Right renal cortex interstitium (tissue), 3 donors: ENCODE results near the gene RAB24. TPM values are rescaled to one million over a fixed set of nuclear protein-coding genes. Genes with fewer than 3 reads are reported as not detected.
"Not testable (repeated sequence)": the region's sequence is repeated elsewhere in the genome, so short reads cannot be mapped to it uniquely, and the experiment has no call there.

Experiments
- DNase-seq, 3 donors: peaks; one replicate each; pipeline ENCODE4 v3.0.0-alpha.2; 2013; ENCODE audit warnings: low read depth in 3 of 3, low spot score in 2 of 3
- polyA plus RNA-seq, 3 donors: library from polyadenylated mRNA; unstranded; fragments of 120-200 nt; gene quantifications; one replicate each; pipeline ENCODE4 v1.2.1, GENCODE V29; 2013; ENCODE audit not compliant: insufficient read length in 3 of 3

Gene RAB24
- polyA plus RNA-seq, 3 donors: 22.9 to 30.9 (median 25.7) TPM

- DNase-seq: no peak
Observed at GRCh38 chr5:177296581-177296980, 6.9 kb downstream of the RAB24 start.

GRCh38 chr5:177295924-177296323 lies 7.6 kb downstream of the RAB24 start:
- no peak for DNase-seq

GRCh38 chr5:177294632-177295031 lies 8.9 kb downstream of the RAB24 start:
- DNase-seq: no peak

GRCh38 chr5:177293819-177294581 lies 9.5 kb downstream of the RAB24 start:
- DNase-seq: no peak

- no peak for DNase-seq
Observed at GRCh38 chr5:177291735-177292134, 11.8 kb downstream of the RAB24 start.

GRCh38 chr5:177290816-177291596 lies 12.5 kb downstream of the RAB24 start:
- no peak for DNase-seq

- no peak for DNase-seq
Observed at GRCh38 chr5:177288191-177288590, 15.3 kb downstream of the RAB24 start.

- DNase-seq: no peak
Observed at GRCh38 chr5:177276886-177277285, 26.6 kb downstream of the RAB24 start.

GRCh38 chr5:177275883-177276282 lies 27.6 kb downstream of the RAB24 start:
- no peak for DNase-seq

- no peak for DNase-seq
Observed at GRCh38 chr5:177271113-177271512, 32.4 kb downstream of the RAB24 start.

GRCh38 chr5:177270653-177271052 lies 32.9 kb downstream of the RAB24 start:
- DNase-seq: no peak

- DNase-seq: no peak
Observed at GRCh38 chr5:177269976-177270375, 33.5 kb downstream of the RAB24 start.

GRCh38 chr5:177269232-177269895 lies 34.2 kb downstream of the RAB24 start:
- DNase-seq: no peak

GRCh38 chr5:177265395-177265794 lies 38.1 kb downstream of the RAB24 start:
- no peak for DNase-seq

- DNase-seq: no peak
Observed at GRCh38 chr5:177264178-177264577, 39.3 kb downstream of the RAB24 start.

- no peak for DNase-seq
Observed at GRCh38 chr5:177261510-177261909, 42.0 kb downstream of the RAB24 start.

GRCh38 chr5:177260961-177261360 lies 42.6 kb downstream of the RAB24 start:
- DNase-seq: no peak

GRCh38 chr5:177258711-177259110 lies 44.8 kb downstream of the RAB24 start:
- DNase-seq: not testable (repeated sequence)

- DNase-seq: no peak
Observed at GRCh38 chr5:177256296-177256695, 47.2 kb downstream of the RAB24 start.

- DNase-seq: no peak
Observed at GRCh38 chr5:177253252-177253651, 50.3 kb downstream of the RAB24 start.
